ENCODE data around the gene SKP1.
A peak's percentile ranks its signal among the peaks of the same experiment; 100 is the strongest.
"Not testable (repeated sequence)": the region's sequence is repeated elsewhere in the genome, so short reads cannot be mapped to it uniquely, and the experiment has no call there.

The SKP1 gene

GRCh38 chr5:134177369-134178095 is 782 bp upstream of the SKP1 start:
- no peak for DNase-seq

DNA sequence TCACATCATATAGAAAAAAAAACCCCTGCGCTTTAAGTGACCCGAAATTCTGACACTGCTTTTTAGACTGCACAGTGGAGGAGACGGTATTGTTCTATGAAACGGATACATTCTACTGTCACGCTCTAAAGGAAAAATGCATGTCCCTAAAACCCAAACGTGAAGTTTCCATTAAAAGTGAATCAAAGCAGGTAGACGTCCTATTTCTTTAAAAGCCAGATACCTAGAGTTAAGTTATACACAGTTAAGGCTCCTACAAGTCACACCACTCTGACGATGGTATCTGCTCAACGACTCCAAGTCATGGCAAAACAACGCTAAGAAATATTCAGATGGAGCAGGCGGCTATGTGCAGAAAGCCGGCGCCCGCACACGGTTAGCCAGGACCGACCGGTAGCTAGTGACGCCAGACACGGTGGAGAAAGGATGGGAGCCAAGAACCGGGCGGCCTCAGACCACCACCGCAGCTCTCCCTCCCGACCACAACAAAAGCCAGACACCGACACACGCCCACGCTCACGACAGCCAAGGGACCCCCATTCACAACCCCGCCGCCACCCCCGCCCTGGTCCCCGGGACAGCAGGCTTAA is 734 bp downstream of the SKP1 start:
- DNase-seq, result no peak

DNA sequence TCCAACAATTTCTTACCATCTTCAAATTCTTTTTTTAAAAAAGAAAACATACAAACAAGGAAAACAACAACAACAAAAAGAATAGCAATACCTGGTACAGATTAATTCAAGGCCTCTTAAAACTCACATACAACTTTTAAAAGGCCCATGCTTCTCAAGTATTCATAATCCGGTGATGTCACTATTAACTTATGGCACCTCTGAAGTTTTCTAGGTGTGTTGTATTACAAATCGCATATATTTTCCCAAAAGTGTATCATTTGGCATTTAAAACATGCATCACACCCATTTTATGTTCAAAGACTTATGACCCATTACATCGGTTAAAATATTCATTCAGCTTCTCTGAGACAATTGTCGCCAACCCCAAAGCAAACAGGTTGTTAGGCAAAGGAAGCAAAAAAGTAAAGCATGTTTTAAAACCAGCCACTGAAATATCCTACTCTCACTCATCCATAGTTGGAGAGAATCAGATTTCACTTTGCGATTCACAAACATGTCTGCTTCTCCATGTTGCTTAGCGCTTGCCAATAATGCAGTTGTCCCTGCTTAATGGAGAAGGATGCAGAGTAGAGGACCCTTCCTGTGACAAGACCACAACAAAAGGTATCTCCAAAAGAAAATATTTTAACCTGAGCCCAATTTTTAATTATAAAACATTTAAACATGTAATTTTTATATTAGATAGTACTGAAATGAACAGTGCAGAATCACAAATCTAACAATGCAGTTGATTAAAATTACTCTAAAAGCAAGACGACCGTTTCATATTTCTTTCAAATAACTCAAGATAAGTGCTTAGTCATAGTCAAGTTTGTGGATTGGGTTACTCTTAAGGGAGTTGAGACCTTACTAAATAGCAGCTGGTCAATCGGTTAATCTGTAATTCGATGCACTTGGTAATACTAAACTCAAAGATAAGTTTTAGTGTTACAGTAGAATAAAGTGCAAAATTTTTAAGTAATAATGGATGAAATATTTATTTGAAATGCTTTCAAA is 1.6 kb downstream of the SKP1 start:
- peak; percentile 11 to 34 for DNase-seq

DNA sequence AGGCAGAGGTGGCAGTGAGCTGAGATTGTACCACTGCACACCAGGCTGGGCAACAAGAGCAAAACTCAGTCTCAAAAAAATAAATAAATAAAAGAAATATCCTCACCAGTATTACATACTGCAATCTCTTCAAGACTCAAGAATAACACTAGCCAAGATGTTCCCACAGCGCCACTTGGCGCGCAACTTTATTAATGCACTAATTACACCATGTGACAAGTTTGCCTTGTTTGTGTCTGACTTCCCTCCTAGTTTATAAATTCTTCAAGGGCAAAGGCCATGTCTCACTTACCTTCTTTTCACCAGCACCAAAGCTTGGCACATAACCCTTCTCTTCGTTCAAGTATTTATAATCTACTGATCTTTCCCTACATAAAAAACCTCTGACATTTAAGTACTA is 4.8 kb downstream of the SKP1 start:
- DNase-seq, result no peak

- no peak for DNase-seq
Observed at GRCh38 chr5:134162592-134162991, 14.2 kb downstream of the SKP1 start.

DNA sequence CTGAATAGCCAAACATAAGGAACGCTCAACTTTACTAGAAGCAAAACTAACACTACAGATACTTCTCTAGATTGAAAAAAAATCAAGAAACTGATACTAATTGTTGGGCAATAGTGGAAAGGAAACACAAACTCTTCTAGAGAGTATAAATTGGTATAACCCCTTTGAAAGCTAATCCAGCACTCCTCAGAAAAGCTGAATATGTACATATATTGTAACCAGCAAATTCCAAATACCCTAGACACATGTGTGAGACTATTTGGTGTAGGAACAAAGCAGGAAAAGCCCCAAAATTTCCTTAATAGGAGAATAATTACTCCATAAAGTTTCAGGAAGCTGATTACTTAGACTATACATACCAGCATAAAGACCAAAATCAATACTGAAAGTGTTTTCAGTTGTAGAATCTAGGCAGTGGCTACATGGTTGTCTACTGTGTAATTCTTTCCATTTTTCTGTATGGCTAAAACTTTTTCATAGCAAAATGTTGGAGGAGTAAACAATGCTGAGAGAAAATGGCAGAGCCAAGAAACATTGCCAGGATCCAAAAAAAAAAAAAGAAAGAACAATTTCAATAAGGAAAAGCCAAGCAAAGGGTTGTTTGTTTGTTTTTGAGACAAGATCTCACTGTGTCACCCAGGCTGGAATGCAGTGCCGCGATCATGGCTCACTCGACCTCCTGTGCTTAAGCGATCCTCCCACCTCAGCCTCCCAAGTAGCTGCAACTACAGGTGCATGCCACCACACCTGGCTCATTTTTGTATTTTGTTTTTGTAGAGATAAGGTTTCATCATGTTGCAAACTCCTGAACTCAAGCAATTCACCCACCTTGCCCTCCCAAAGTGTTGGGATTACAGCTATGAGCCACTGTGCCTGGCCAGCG is 15.0 kb downstream of the SKP1 start:
- no peak for DNase-seq

DNA sequence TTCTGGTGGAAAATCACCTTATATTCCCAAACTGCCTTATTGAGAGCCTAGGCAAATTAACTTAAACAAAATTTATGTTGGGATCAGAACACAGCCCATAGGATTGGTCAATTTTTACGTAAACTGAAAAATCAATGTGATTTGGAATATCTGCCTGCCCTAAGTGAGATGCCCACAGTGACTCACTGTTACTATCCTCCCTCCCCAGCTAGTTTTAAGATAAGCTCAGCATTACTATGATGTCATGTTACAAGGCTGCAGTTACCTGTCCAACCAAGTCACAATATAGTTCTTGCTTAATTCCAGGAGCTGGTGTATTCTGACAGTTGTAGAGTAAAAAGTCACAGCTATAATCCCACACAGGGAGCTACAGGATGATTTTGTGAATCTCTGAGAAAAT is 23.1 kb downstream of the SKP1 start:
- DNase-seq, result no peak

DNA sequence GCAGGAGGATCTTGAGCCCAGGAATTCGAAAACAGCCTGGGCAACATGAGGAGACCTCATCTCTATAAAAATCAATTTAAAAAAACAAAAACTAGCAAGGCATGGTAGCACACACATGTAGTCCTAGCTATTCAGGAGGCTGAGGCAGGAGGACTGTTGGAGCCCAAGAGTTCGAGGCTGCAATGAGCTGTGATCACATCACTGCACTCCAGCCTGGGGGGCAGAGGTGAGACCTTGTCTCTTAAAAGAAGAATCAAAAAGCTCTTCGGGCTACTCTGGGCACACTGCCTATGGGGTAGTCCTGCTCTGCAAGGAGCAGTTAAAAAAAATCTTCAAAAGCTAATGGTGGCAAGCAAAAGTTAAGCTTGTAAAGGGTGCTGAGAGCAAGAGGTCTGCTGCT is 23.5 kb downstream of the SKP1 start:
- DNase-seq, result no peak

DNA sequence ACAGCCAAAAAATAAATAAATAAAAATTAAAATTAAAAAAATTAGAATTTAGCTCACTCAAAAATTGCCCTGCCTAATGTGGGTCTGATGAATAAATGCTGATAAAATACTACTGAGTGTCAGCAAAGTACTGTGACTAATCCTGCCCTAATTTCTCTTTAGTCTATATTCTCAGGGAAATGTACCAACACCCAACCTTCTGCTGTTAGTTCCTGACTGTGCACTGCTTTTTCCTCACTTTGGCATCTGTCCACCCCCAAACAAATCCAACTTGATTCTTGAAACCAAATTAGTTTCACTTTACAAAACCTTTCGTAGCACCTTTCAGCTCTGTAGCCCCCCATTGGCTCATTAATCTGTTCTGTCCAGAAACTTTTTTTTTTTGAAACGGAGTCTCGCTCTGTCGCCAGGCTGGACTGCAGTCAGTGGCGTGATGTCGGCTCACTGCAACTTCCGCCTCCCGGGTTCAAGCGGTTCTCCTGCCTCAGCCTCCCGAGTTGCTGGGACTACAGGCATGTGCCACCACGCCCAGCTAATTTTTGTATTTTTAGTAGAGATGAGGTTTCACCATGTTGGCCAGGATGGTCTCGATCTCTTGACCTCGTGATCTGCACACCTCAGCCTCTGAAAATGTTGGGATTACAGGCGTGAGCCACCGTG is 24.4 kb downstream of the SKP1 start:
- not testable (repeated sequence) for DNase-seq

DNA sequence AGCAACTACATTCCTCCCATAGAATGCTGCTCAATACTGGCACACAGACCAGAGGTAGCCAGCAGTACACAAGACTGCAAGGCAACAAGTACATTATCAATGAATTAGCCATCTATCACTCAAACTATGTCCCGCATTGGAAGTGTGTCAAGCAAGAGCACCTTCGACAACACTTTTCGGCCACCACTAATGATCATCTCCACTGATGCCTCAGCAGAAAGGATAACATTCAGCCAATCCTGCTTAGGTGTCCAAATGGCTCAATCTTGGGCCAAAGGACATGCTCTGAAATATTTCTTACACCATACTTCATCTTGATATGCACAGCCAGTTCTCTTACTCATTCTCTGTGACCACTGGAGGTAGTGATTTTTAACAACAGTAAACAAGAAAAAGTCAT is 25.0 kb downstream of the SKP1 start:
- no peak for DNase-seq

DNA sequence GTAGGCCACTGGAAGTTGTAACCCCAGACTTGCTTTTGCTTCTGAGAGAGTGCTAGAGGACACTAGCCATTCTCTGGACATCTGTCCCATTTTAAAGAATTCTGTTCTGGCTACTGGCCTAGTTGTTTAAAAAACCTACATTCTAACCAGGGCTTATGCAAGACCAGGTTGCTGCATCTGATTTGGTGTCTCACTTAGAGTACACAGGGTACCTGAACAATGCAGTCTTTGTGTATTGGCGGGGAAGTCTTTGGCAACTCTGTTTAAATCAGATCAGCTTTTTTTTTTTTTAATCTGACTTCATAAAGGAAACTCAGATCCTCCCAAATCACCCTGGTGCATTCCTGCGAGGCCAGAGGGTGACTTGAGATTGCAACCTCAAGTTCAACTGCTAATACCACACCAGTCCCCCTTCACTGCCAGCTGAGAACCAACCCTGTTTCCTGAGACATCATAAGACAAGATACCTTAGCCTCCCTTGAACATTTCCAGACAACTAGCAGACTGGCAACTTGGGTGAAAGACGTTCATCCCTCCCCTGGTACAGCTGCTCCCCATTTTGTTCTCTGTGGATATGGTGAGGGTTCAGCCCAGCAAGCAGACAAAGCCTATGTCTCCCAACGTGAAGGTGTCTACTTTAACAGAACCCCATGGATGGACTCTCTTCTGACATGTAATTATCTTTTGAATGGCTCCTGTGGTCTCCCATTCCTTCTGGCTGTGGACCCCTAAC is 27.0 kb downstream of the SKP1 start:
- DNase-seq, result no peak

DNA sequence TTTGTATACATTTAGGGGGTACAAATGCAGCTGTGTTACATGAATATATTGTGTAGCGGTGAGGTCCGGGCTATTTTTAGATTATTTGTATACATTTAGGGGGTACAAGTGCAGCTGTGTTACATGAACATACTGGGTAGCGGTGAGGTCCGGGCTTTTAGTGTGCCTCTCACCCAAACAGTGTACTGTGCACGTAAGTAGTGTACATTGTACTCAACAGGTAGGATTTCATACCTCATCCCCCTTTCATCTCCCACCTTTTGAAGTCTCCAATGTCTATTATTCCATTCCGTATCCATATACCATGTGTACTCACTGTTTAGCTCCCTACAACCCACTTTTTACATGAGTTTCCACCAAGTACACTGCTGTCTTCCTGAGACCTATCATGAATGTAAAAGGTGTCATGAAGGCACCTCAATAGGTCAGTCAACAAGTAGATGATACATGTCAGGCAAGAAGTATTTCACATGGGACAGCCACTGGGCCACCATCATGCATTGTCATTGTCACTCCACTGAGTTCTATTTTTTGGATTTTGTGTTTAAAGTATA is 27.7 kb downstream of the SKP1 start:
- no peak for DNase-seq

- DNase-seq, result no peak
Observed at GRCh38 chr5:134148316-134148715, 28.4 kb downstream of the SKP1 start.

GRCh38 chr5:134146651-134147518 is 29.9 kb downstream of the SKP1 start:
- peak in 1 of 2 experiments; percentile 4 for DNase-seq

- peak; percentile 4 to 69 for DNase-seq
Observed at GRCh38 chr5:134145779-134146581, 30.8 kb downstream of the SKP1 start.

- DNase-seq, result no peak
Observed at GRCh38 chr5:134145041-134145757, 31.6 kb downstream of the SKP1 start.

- DNase-seq, result no peak
Observed at GRCh38 chr5:134143944-134144941, 32.5 kb downstream of the SKP1 start.
